K562 (cell line): Measurements from ENCODE around the gene KPTN. TPM values are rescaled to one million over a fixed set of nuclear protein-coding genes. Genes with fewer than 3 reads are reported as not detected.
A peak's percentile ranks its signal among the peaks of the same experiment; 100 is the strongest.

Experiments
- BACH1 ChIP-seq: fragments of 200-800 bp; sonication (Bioruptor generic); IDR thresholded peaks from 2 replicates; pipeline ENCODE4 v1.6.1; 2016; ENCODE audit warnings: missing genetic modification characterization, missing compliant biosample characterization
- CBFA2T3 ChIP-seq: fragments of 450-650 bp; IDR thresholded peaks from 2 replicates; pipeline ENCODE4 v1.6.1; 2017
- DNMT1 ChIP-seq: fragments of 450-650 bp; IDR thresholded peaks from 2 replicates; pipeline ENCODE4 v1.6.1; 2016; ENCODE audit warnings: antibody characterized with exemption, mild to moderate bottlenecking
- HMGN3 ChIP-seq: IDR thresholded peaks from 2 replicates; pipeline ENCODE4 v1.6.1; 2011; ENCODE audit warnings: borderline replicate concordance, low read depth, mild to moderate bottlenecking, mixed read lengths, low read length; ENCODE audit not compliant: insufficient read length; ENCODE audit errors: extremely low read depth
- JUND ChIP-seq, 2 experiments: IDR thresholded peaks; 2 replicates in 1 of 2; 3 replicates in 1 of 2; pipeline ENCODE4 v1.6.1; 2011; ENCODE audit warnings: borderline replicate concordance in 2 of 2, low read depth in 2 of 2, low read length in 2 of 2, improper control_type of control experiment in 1 of 2, missing biosample characterization in 1 of 2, missing genetic modification characterization in 1 of 2, missing genetic modification reagents in 1 of 2
- KLF6 ChIP-seq: fragments of 250-450 bp; sonication (Bioruptor Pico); IDR thresholded peaks from 2 replicates; pipeline ENCODE4 v1.4.0; 2020; ENCODE audit warnings: mild to moderate bottlenecking, moderate library complexity, borderline replicate concordance
- MCM7 ChIP-seq, 2 experiments: fragments of 450-650 bp; IDR thresholded peaks; 2 replicates each; pipeline ENCODE4 v1.6.1; 2016 to 2018
- NFRKB ChIP-seq: fragments of 450-650 bp; IDR thresholded peaks from 2 replicates; pipeline ENCODE4 v1.6.1; 2016; ENCODE audit warnings: low read depth
- NFYB ChIP-seq: IDR thresholded peaks from 2 replicates; pipeline ENCODE4 v1.6.1; 2011; ENCODE audit warnings: mild to moderate bottlenecking, moderate library complexity; ENCODE audit not compliant: insufficient read length; ENCODE audit errors: extremely low read depth
- RBM15 ChIP-seq: fragments of 200-400 bp; formaldehyde crosslinking; IDR thresholded peaks from 2 replicates; pipeline ENCODE4 v1.6.1; 2018; ENCODE audit warnings: mild to moderate bottlenecking, low read length, moderate library complexity; ENCODE audit not compliant: insufficient read depth
- RCOR1 ChIP-seq, 2 experiments: IDR thresholded peaks; 2 replicates each; pipeline ENCODE4 v1.6.1; 2012; ENCODE audit warnings: low read depth in 2 of 2, low read length in 2 of 2, borderline replicate concordance in 1 of 2, improper control_type of control experiment in 1 of 2
- SMAD4 ChIP-seq: fragments of 250-450 bp; sonication (Bioruptor Pico); conservative IDR thresholded peaks from 2 replicates; pipeline ENCODE4 v1.8.0; 2021; ENCODE audit warnings: inconsistent platforms, mild to moderate bottlenecking, moderate library complexity
- SUPT5H ChIP-seq: fragments of 450-650 bp; IDR thresholded peaks from 2 replicates; pipeline ENCODE4 v1.6.1; 2016
- TFAM ChIP-seq: fragments of 250-450 bp; sonication (Bioruptor Pico); conservative IDR thresholded peaks from 2 replicates; pipeline ENCODE4 v1.5.0; 2021; ENCODE audit warnings: mild to moderate bottlenecking, moderate library complexity
- ZNF124 ChIP-seq: sonication (generic); formaldehyde crosslinking; IDR thresholded peaks from 2 replicates; pipeline ENCODE4 v1.8.1; 2022; ENCODE audit warnings: missing genetic modification reagents
- ZNF146 ChIP-seq: IDR thresholded peaks from one replicate; pipeline ENCODE4 v1.6.1; 2018; ENCODE audit warnings: missing compliant biosample characterization; ENCODE audit not compliant: unreplicated experiment
- ZNF3 ChIP-seq: fragments of 250-450 bp; sonication (Bioruptor Pico); IDR thresholded peaks from 2 replicates; pipeline ENCODE4 v1.5.0; 2021; ENCODE audit warnings: mild to moderate bottlenecking, moderate library complexity
- ZNF696 ChIP-seq: fragments of 250-450 bp; sonication (Bioruptor Pico); conservative IDR thresholded peaks from 2 replicates; pipeline ENCODE4 v1.4.0; 2020; ENCODE audit warnings: mild to moderate bottlenecking, moderate library complexity
- polyA plus RNA-seq, 8 experiments: library from polyadenylated mRNA; depleted of rRNA in 4 of 8; stranded (reverse) in 5 of 8; unstranded in 3 of 8; fragments of >200 nt; fragmentation: Nextera tagmentation in 2 of 8; fragmentation: Illumina TruSeq in 1 of 8; extraction: Ambion mirVana in 2 of 8; extraction: Trizol in 1 of 8; gene quantifications; 2 replicates each; pipeline versions ENCODE4 v1.2.1 to v1.2.3, GENCODE V29; 2011 to 2014; ENCODE audit warnings: inconsistent platforms in 1 of 8, missing spikeins in 1 of 8
- total RNA-seq, 7 experiments: library from RNA; depleted of rRNA in 6 of 7; stranded (reverse); fragments of >200 nt in 6 of 7; fragmentation: Illumina TruSeq in 2 of 7; extraction: Trizol in 2 of 7; gene quantifications; 2 replicates each; pipeline versions ENCODE4 v1.2.1 to v1.2.3, GENCODE V29; 2011 to 2021; ENCODE audit warnings: low replicate concordance in 1 of 7
- TF ChIP-seq, protein P1 (sequence below): fragments of 250-450 bp; sonication (Bioruptor Pico); IDR thresholded peaks from 2 replicates; pipeline ENCODE4 v1.5.0; 2020; ENCODE audit warnings: mild to moderate bottlenecking
- TF ChIP-seq, protein P2 (sequence below): sonication (generic); formaldehyde crosslinking; IDR thresholded peaks from 2 replicates; pipeline ENCODE4 v1.8.1; 2022; ENCODE audit warnings: missing genetic modification reagents
- TF ChIP-seq, protein P3 (sequence below): fragments of 250-450 bp; sonication (Bioruptor Pico); IDR thresholded peaks from 2 replicates; pipeline ENCODE4 v1.4.0; 2020
- TF ChIP-seq, protein P4 (sequence below), 2 experiments: IDR thresholded peaks; 2 replicates each; pipeline ENCODE4 v1.6.1; 2011; ENCODE audit warnings: borderline replicate concordance in 1 of 2, control low read depth in 1 of 2, low read depth in 1 of 2, low read length in 1 of 2, mild to moderate bottlenecking in 1 of 2, mixed read lengths in 1 of 2, moderate library complexity in 1 of 2; ENCODE audit not compliant: insufficient read depth in 1 of 2, insufficient read length in 1 of 2, poor library complexity in 1 of 2, severe bottlenecking in 1 of 2; ENCODE audit errors: extremely low read depth in 1 of 2

The KPTN gene
- total and polyA plus RNA-seq, 9 of the 15 experiments (the other 6 are each of a cell fraction or from before 2014, with no cell fraction given) = 0.56 to 18.2 (median 8.5) TPM

DNA sequence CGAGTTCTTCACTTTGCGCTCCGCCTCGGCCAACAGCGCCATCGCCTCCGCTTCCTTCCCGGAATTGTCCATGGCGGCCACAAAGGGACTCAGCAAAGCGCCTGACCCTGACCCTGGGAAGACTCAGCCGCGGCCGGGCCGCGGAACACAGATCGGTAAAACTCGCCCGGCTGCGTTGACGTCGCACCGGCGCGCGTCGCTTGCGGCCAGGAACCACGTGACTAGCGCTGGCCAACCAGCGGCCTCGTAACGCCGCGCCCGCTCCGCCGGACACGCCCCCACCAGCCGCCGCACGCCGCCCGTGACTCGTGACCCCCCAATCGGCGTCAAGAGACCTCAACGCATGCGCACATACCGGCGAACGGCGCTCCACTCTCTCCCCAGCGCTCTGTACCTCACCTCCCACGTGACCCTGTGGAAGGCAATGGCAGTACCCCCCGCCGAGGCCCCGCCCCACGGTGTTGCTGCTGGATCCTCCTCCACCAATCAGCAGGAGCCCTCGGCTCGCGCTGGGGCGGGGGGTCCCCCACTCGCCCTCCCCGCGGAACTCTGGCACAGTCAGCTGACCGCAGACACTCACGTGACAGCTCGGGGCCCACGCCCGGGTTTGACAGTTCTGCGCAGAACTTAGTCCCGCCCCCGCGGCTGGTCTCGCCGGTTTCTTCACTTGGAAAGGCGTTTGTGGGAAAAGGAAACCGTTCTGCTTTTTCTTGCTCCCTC is 31.0 kb upstream of the KPTN start, which contains the start of gene NAPA (continued):
- no peak for TF ChIP-seq MCM7 (IDR thresholded peaks at IDR 0.05)
- TF ChIP-seq NFYB = peak; percentile 57
- no peak for TF ChIP-seq RBM15
- TF ChIP-seq KLF6 = no peak
- no peak for TF ChIP-seq BACH1 (tag)
- TF ChIP-seq, protein P1, sequence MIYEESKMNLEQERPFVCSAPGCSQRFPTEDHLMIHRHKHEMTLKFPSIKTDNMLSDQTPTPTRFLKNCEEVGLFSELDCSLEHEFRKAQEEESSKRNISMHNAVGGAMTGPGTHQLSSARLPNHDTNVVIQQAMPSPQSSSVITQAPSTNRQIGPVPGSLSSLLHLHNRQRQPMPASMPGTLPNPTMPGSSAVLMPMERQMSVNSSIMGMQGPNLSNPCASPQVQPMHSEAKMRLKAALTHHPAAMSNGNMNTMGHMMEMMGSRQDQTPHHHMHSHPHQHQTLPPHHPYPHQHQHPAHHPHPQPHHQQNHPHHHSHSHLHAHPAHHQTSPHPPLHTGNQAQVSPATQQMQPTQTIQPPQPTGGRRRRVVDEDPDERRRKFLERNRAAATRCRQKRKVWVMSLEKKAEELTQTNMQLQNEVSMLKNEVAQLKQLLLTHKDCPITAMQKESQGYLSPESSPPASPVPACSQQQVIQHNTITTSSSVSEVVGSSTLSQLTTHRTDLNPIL (CRISPR knock-in tag) = no peak
- no peak for TF ChIP-seq DNMT1
- TF ChIP-seq RCOR1 (IDR thresholded peaks at IDR 0.05; ENCODE audit: borderline replicate concordance in 1 of 2, low read depth in 2 of 2, low read length in 2 of 2) = peak in 1 of 2 experiments; percentile 71; a peak in 1 of 4 replicates
- TF ChIP-seq, protein P2, sequence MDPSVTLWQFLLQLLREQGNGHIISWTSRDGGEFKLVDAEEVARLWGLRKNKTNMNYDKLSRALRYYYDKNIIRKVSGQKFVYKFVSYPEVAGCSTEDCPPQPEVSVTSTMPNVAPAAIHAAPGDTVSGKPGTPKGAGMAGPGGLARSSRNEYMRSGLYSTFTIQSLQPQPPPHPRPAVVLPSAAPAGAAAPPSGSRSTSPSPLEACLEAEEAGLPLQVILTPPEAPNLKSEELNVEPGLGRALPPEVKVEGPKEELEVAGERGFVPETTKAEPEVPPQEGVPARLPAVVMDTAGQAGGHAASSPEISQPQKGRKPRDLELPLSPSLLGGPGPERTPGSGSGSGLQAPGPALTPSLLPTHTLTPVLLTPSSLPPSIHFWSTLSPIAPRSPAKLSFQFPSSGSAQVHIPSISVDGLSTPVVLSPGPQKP (CRISPR knock-in tag) = no peak
- TF ChIP-seq SMAD4 (CRISPR knock-in tag) = peak; percentile 82
- no peak; the same call in 1 of the 2 replicates for TF ChIP-seq CBFA2T3
- TF ChIP-seq NFRKB = no peak
- TF ChIP-seq ZNF696 (CRISPR knock-in tag) = no peak
- no peak for TF ChIP-seq TFAM (CRISPR knock-in tag)
- TF ChIP-seq HMGN3 = peak; percentile 96
- TF ChIP-seq SUPT5H = peak; percentile 80
- no peak for TF ChIP-seq ZNF124 (CRISPR knock-in tag)
- TF ChIP-seq JUND (IDR thresholded peaks at IDR 0.05; ENCODE audit: borderline replicate concordance, low read depth, low read length) = peak; percentile 60
- TF ChIP-seq JUND (tag; IDR thresholded peaks at IDR 0.05; ENCODE audit: borderline replicate concordance, low read depth, low read length) = no peak; the same call in 2 of the 3 replicates
- TF ChIP-seq, protein P3, sequence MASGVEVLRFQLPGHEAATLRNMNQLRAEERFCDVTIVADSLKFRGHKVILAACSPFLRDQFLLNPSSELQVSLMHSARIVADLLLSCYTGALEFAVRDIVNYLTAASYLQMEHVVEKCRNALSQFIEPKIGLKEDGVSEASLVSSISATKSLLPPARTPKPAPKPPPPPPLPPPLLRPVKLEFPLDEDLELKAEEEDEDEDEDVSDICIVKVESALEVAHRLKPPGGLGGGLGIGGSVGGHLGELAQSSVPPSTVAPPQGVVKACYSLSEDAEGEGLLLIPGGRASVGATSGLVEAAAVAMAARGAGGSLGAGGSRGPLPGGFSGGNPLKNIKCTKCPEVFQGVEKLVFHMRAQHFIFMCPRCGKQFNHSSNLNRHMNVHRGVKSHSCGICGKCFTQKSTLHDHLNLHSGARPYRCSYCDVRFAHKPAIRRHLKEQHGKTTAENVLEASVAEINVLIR = peak; percentile 68
- no peak for TF ChIP-seq ZNF146 (CRISPR knock-in tag)
- TF ChIP-seq, protein P4, sequence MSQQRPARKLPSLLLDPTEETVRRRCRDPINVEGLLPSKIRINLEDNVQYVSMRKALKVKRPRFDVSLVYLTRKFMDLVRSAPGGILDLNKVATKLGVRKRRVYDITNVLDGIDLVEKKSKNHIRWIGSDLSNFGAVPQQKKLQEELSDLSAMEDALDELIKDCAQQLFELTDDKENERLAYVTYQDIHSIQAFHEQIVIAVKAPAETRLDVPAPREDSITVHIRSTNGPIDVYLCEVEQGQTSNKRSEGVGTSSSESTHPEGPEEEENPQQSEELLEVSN (IDR thresholded peaks at IDR 0.05; ENCODE audit: borderline replicate concordance in 1 of 2, extremely low read depth in 1 of 2, insufficient read depth in 1 of 2, insufficient read length in 1 of 2, low read depth in 1 of 2, low read length in 1 of 2, poor library complexity in 1 of 2, severe bottlenecking in 1 of 2) = peak in 1 of 2 experiments; percentile 75
- TF ChIP-seq ZNF3 (CRISPR knock-in tag) = no peak
